Limb (tissue), 2 donors: ENCODE data around the gene ATPAF2.

ENCODE experiments used
- DNase-seq, 2 donors: peaks; one replicate each; pipeline ENCODE4 v3.0.0-alpha.2; 2016; ENCODE audit errors: extremely low spot score in 2 of 2

The ATPAF2 gene

DNA sequence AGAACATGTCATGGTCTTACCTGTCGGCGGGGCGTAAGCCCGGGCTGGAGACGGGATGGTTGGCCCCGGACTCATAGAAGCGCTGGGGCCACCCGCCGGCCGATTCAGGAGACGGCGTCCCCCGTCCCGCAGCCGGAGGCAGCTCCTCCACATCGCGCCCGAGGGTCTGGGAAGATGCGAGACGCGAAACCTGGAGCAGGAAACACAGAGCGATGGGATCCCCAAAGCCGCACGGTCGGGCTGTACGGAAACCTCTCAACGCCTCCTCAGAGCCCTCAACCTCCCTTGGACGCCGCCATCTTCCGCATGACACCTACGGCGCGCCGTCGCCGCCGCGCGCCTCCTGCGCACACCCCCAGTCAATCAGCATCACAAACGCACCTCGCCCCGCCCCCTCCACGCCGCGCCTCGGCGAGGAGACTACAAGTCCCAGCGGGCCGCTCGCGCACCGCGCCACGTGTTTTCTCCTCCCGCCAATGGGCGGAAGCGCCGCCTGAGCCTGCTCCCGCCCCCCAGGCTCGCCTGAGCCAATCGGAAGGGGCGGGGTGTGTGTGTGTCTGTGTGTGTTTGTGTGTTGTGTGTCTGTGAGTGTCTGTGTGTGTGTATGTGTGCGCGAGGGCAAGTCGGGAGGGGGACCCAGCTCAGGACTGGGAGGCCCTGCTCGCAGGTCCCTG, at the start of gene ATPAF2, which contains the start of gene GID4:
Gene ATPAF2 (minus strand): TSS at position 308 of the 674 bp plus-strand sequence. CDS start 155 bp downstream, at position 153.
Gene GID4 (plus strand): TSS at position 548 of the 674 bp plus-strand sequence. CDS start 57 bp downstream, at position 605.
- DNase-seq: peak; percentile 100

DNA sequence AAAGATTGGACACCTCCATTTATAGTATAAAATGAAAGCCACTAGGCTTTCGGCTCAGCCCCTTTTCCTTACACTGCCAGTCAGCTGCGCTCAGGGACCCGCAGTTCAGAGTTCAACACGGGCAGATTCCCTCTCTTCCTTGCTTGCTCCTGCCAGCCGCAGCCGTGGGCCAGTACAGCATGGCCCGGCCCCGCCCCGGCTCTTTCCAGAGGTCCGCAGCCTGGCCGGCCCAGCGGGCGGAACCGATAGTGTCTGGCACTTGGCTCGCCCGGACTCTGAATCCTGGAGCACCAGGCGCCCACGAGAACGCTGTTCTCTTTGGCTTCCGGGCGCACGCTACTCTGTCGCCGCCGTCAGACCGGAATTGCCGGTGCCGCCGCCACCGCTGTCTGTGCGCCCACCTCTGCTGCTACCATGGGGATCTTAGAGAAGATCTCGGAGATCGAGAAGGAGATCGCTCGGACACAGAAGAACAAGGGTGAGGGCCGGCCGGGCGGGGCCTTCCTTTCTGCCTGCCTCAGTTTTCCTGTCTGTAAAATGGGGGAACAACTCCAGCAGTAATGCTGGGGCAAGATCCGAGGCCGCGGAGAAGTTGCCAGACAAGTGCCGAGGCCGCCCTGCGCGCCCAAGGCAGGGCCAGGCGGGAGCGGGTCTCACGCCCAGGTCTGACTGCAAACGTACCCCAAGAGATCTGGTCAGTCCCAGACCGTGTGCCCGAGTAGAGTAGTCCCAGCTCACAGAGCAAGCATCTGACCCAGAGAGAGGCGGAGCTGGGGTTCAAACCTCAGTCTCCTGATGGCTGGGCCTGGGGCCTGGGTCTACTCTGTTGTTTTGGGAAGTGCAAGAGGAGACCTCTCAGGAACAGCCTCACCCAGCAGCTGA, 48.9 kb upstream of the ATPAF2 start, which contains the start of gene DRG2:
Gene DRG2 (plus strand): TSS at position 339 of the 882 bp plus-strand sequence. CDS start 76 bp downstream, at position 415.
- peak; percentile 87 to 97 for DNase-seq

DNA sequence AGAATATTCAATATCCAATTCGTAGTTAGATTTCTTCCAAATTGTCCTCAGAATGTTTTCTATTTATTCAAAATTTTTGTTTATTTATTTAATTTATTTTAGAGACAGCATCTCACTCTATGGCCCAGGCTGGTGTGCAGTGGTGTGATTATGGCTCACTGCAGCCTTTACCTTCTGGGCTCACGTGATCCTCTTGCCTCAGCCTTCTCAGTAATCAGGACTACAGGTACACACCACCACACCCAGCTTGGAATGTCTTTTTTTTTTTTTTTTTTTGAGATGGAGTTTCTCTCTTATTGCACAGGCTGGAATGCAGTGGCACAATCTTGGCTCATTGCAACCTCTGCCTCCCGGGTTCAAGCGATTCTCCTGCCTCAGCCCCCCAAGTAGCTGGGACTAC, 45.3 kb upstream of the ATPAF2 start:
- DNase-seq: no peak

DNA sequence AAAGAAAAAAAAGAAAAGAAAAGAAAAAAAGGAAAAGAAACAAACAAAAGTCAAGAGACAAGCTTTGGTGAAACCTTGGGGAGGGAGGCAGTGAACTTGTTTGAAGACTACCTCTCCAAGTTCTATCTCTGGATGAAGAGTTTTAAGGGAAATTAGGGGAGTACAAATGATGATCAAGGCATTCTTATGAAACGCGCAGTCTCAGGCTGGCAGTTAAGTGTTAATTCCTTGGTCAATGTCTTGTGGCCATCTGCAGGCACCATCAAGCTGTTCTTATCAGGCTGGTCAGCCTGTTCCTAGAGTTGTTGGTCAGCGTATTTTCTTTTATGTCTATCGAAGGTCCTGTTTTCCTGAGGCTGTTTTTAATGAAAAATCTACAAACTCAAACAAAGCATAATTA, 40.6 kb upstream of the ATPAF2 start:
- DNase-seq: no peak

DNA sequence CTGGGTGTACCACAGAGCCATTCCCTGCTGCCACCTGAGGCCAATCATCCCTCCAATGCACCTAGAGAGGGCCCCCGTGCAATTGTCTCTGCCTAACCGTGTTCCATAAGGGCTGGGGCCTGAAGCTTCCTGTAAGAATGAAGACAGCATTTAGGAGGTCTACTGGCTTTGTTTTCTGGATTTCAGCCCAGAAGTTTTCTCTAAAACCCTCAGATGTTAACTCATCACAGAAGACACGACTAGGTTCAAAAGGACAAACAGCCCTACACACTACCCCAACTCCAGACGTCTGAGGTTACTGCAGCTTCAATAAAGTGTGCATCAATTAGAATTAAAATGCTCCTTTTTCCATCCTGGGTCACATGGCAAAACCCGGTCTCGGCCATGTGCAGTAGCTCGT, 38.0 kb upstream of the ATPAF2 start:
- peak in 1 of 2 donors; percentile 26 for DNase-seq

DNA sequence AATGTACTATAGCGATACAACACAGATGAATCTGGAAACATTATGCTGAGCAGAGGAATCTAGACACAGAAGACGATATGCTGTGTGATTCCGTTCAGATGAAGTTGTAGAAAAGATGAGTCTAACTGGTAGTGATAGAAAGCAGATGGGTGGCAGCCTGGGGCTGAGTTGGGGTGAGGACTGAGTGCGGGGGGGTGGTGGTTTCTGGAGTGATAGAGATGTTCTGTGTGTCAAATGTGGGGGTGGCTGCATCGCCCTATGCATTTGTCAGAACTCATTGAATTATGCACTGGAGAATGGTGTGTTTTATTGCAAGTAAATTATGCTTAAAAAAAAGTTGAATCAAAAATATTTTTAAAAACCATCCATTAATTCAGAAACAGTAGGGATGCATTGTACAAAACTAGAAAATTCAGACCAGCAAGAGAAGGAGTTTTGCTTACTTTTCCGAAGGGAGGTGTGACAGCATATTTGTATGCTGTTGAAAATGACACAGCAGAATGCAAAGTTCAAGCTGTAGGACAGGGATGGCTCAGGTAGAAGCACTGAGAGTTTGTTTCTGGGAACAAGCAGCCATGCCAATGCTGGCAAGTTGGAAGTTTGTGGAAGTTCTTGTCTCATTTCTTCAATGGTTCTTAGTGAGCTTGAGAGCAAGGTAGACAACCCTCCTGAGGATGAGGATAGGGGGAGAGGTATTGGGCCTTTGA, 35.8 kb upstream of the ATPAF2 start:
- no peak for DNase-seq

DNA sequence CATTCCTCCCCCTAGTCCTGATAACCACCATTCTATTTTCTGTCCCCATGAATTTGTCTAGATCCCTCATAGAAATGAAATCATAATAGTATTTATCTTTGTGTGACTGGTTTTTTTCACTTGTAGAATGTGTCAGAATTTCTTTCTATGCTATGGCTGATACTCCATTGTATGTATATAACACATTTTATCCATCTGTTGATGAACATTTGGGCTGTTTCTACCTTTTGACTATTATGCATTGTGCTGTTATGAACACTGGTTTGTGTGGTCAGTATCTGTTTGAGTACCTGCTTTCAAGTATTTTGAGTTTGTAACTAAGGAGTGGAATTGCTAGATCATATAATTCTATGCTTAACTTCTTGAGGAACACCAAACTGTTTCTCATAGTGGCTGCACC, 32.8 kb upstream of the ATPAF2 start:
- no peak for DNase-seq

DNA sequence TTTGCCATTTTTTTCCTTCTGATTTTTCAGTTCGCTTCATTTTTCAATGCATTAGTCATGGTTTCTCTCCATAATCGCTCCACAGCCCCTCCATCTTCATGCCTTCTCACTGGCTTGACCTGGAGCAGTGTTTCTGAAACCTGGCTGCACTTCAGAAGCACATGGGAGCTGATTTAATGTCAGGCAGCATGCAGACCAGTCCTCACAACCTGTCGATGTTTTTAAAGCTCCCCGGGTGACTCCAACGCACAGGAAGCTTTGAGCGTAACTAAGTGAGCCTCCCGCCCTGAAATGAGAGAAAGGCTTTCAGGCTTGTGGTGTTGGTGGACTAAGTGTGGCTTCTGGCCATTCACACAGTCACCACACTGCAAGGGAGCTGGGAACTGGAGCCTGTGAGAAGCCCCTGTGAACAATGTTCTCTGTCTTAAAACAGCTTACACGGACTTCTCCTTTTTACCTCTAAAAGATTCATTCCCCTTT, 31.9 kb upstream of the ATPAF2 start:
- peak; percentile 12 to 51 for DNase-seq

DNA sequence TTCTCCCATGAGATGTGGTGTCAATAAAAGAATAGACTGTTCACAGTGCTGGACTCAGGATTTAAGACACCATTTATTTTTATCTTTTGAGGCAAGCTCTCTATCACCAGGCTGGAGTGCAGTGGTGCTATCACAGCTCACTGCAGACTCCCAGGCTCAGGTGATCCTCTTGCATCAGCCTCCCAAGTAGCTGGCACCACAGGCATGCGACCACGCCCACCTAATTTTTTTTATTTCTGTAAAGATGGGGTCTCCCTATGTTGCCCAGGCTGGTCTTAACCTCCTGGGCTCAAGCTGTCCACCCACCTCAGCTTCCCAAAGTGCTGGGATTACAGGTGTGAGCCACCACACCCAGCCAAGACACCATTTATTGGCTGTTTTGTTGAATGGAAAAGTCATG, 30.1 kb upstream of the ATPAF2 start:
- DNase-seq: no peak

DNA sequence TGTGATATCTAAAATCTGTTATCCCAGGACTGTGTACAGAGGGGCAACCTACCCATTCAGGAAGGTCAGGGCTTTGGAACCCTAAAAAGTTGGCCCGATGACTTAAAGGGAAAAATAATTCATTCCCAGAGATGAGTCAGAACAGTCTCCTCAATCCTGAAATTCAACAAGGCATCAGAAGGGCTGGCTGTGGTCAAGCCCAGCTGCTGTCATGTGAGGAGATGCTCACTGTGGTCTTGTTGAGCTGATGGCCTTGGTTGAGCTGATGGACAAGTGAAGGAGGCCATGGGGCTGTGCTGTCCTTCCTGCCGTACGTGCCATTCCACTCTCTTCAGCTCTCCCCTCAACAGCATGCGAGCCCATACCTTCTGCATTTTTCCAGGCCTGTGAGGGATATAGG, 27.9 kb upstream of the ATPAF2 start:
- DNase-seq: no peak

DNA sequence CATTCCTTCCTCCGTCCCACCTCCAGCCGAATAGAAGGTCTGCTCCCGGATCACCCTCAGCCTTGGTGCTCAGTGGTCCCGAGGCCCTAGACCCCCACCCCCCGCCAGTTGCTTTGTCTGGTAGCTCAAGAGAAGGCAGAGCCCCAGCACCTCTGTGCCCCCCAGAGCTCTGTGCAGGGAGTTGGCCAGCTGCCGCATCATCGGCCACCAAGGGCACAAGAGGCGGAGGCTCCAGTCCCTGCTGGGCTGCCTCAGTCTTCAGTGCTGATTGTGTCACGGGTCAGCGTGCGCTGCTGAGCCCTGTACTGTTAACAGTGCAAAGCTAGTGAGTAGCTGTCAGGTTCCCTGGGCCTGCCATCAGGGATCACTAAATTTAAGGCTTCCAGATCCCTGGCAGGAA, 26.6 kb upstream of the ATPAF2 start:
- DNase-seq: no peak

DNA sequence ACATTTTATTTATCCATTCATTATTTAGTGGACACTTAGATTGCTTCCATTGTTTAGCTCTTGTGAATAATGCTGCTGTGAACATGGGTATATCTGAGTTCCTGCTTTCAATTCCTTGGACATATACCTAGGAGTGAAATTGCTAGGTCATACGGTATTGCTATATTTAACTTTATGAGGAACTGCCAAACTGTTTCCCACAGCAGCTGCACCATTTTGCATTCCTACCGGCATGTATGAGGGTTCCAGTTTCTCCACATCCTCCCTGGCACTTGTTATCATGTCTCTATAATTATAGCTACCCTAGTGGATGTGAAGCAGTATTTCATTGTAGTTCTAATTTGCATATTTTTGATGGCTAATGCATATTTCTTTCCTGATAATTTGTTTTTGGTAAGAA, 25.1 kb upstream of the ATPAF2 start:
- DNase-seq: no peak

DNA sequence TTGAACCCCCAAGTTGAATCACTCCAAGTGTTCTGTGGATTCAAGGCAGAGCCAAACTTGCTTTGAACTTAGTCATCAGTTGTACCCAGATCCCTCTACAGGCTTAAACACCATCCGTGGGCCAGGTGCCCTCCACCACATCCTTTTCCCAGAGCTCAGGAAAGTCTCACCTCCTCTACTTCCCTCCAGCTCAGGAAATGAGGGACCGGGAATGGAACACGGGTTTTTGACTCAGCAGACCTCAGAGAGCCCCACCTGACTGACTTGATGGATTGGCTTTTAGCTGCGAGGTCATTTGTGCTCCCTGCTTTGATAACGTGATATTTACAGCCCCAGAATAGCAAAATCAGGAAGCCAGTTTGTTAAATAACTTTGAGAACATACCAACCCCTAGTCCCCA, 20.3 kb upstream of the ATPAF2 start:
- DNase-seq: no peak

DNA sequence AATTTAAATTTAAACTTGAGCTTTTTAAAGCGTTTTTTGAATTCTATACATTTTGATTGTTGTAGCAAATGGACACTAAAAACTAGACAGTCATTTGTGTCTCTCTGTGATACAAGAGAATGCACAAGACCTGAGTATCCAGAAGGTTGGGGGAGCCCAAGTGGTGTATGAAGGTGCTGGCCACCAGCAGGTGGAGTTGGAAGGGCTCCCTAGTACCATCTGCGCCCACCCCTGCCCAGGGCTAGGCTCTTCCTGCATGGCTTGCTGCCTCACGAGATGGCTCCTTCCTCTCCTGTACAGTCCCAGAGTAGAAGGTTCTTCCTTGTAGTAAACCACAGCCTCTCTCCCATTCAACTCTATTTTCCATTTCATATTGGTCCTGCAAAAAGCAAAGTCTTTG, 17.2 kb upstream of the ATPAF2 start:
- no peak for DNase-seq

DNA sequence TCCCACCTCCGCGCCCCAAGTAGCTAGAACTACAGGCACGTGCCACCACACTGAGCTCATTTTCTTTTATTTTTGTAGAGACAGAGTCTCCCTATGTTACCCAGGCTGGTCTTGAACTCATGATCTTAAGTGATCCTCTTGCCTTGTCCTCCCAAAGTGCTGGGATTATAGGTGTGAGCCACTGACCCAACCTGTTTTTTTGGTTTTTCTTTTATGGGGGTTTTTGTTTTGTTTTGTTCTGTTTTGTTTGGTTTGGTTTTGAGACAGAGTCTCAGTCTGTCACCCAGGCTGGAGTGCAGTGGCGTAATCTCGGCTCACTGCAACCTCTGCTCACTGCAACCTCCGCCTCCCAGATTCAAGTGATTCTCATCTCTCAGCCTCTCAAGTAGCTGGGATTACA, 16.6 kb upstream of the ATPAF2 start:
- no peak for DNase-seq

DNA sequence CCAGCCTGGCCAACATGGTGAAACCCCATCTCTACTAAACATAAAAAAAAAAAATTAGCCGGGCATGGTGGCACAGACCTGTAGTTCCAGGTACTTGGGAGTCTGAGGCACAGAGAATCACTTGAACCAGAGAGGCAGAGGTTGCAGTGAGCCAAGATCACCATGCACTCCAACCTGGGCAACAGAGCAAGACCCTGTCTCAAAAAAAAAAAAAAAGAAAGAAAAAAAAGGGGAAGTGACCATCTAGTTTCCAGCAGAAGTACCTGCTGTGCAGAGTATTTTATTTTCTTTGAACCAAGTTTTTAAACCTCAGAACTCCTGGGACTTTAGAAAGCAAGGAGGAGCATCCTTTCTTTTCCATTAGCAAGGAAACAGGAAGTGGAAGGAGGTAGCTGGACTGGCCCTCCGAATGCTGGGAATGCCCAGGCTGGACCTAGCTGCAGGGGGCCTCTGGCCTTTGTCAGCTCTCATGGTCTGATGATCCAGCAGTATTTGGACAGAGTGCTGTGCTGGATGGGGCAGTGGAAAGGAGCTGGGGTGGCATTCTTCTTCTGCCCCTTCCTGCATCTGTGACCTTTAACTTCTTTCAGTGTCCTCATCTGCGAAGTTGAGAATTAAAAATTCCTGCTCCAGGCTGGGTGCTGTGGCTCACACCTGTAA, 6.9 kb upstream of the ATPAF2 start:
- DNase-seq: no peak

DNA sequence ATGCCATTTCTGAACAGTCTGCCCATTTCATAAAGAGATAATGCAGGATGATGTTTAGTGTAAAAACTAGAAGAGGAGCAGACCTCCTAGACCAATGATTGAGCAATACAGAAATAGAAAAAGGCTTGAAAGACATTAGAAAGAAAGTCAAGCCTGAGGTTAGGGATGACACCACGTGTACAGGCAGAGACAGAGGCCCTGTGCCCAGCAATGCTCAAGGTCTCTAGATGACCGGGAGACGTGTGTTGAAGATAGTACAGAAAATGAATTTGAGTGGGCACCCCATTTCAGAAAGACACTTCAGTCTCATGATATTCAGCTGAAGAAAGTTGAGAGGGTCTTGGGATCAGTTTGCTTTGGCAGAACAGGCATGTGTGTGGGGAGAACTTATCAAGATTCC, 5.6 kb upstream of the ATPAF2 start:
- DNase-seq: no peak

DNA sequence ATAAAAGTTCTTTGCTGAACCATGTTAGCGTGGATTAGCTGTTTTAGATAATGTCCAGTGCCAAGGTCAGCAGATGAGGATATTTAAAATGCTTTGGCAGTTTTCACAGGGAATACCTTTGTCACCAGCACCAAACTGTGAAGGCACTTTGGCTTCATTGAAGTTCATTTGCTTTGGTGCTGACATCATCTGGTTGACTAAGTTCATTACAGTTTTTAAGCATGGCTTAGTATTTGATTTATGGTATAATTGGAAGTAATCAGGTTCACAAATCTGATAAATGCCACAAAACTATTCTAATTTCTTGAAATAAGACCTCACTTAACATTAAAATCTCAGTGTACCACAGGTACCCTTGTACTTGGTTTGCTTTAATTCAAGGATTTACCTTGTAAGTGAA, 4.5 kb upstream of the ATPAF2 start:
- DNase-seq: no peak

DNA sequence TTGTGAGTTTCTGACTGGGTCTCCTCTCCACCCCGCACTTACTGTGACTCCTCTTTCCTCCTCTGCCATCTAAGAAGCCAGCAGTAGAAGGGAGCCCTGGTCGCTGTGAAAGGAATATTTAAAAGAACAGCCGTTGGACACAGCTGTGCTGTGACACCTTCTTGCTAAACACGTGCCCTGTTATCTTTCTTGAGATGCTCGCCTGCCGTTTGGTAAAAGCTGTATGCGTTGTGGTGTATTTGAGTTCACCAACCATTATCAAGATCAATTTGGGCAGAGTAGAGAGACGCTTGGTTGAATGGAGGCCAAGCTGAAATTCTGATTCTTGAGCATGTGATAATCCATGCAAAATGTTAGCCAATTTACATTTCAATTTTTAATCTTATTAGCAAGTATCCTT, 4.0 kb upstream of the ATPAF2 start:
- no peak for DNase-seq

DNA sequence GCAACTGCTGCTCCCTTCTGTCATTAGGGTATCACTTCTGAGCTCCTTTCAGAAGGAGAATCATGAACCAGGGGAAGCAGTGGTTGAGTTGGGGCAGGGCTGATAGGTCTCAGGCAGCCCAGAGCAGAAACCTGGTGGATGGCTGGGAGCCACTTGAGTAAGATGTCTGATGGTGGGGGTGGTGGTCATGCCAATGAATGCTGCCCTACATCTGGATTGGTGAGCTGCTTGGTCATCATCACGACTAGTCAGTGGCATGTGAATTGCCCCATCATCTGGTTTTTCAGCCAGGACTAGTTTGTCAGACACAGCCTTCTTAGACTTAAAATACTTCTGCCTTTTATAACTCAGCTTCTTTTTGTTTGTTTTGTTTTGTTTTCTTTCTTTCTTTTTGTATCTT, 2.8 kb upstream of the ATPAF2 start:
- no peak for DNase-seq

DNA sequence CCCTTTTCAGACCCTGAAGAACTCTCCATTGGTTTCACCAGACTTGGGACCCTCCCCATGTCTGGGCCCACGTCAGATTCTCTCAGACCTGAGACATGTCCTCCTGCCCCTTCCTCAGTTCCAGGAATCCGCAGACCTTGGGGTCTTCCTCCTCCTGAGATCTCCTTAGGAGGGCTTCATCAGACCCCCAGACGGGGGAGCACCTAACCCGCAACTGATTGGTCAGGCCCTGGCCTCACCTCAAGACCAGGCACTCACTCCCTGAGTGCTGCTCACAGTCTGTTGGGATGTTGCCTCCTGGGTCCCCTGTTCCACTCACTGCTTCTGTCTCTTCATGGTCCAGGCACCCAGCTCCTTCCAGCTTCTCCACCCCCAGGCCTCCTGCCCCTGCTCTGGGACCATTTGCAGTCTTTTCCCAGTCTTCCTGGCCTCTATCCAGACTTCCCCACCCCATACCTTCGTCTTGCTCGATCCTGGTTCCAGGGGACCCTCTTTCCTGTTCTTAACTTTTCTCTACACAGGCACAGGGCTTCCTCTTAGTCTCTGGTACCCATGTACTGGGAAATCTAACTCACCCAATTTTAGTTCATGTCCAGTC, 1.4 kb upstream of the ATPAF2 start:
- no peak for DNase-seq
